ENCODE data around the gene SEM1.
A peak's percentile ranks its signal among the peaks of the same experiment; 100 is the strongest.
"Not testable (repeated sequence)": the region's sequence is repeated elsewhere in the genome, so short reads cannot be mapped to it uniquely, and the experiment has no call there.

SEM1 gene

GRCh38 chr7:96709381-96710228, at the start of gene SEM1:
Gene SEM1 (minus strand): TSS chr7:96709846. CDS start chr7:96709763, 83 bp downstream.
- peak; percentile 48 to 63 (median 53) for DNase-seq (ENCODE audit: low read depth in 3 of 3)

- DNase-seq (ENCODE audit: low read depth in 3 of 3), result not testable (repeated sequence)
Observed at GRCh38 chr7:96757880-96758279, 48.2 kb upstream of the SEM1 start.

- no peak for DNase-seq (ENCODE audit: low read depth in 3 of 3)
Observed at GRCh38 chr7:96747418-96747940, 37.8 kb upstream of the SEM1 start.

GRCh38 chr7:96740130-96740529, 30.5 kb upstream of the SEM1 start:
- no peak for DNase-seq (ENCODE audit: low read depth in 3 of 3)

- DNase-seq (ENCODE audit: low read depth in 3 of 3), result no peak
Observed at GRCh38 chr7:96739609-96740008, 30.0 kb upstream of the SEM1 start.

- DNase-seq (ENCODE audit: low read depth in 3 of 3), result no peak
Observed at GRCh38 chr7:96739167-96739566, 29.5 kb upstream of the SEM1 start.

- no peak for DNase-seq (ENCODE audit: low read depth in 3 of 3)
Observed at GRCh38 chr7:96738705-96739104, 29.1 kb upstream of the SEM1 start.

GRCh38 chr7:96737545-96738050, 28.0 kb upstream of the SEM1 start:
- no peak for DNase-seq (ENCODE audit: low read depth in 3 of 3)

GRCh38 chr7:96734343-96734742, 24.7 kb upstream of the SEM1 start:
- no peak for DNase-seq (ENCODE audit: low read depth in 3 of 3)

GRCh38 chr7:96729820-96730219, 20.2 kb upstream of the SEM1 start:
- no peak for DNase-seq (ENCODE audit: low read depth in 3 of 3)

GRCh38 chr7:96728139-96728538, 18.5 kb upstream of the SEM1 start:
- no peak for DNase-seq (ENCODE audit: low read depth in 3 of 3)

- no peak for DNase-seq (ENCODE audit: low read depth in 3 of 3)
Observed at GRCh38 chr7:96727534-96728088, 18.0 kb upstream of the SEM1 start.

GRCh38 chr7:96723622-96724021, 14.0 kb upstream of the SEM1 start:
- DNase-seq (ENCODE audit: low read depth in 3 of 3), result no peak

GRCh38 chr7:96722928-96723327, 13.3 kb upstream of the SEM1 start:
- DNase-seq (ENCODE audit: low read depth in 3 of 3), result not testable (repeated sequence)

GRCh38 chr7:96720843-96721242, 11.2 kb upstream of the SEM1 start:
- no peak for DNase-seq (ENCODE audit: low read depth in 3 of 3)

GRCh38 chr7:96719164-96719563, 9.5 kb upstream of the SEM1 start:
- DNase-seq (ENCODE audit: low read depth in 3 of 3), result no peak

GRCh38 chr7:96718107-96719003, 8.7 kb upstream of the SEM1 start:
- DNase-seq (ENCODE audit: low read depth in 3 of 3), result no peak

GRCh38 chr7:96713037-96713436, 3.4 kb upstream of the SEM1 start:
- DNase-seq (ENCODE audit: low read depth in 3 of 3), result no peak

- DNase-seq (ENCODE audit: low read depth in 3 of 3), result no peak
Observed at GRCh38 chr7:96710544-96710943, 898 bp upstream of the SEM1 start.

GRCh38 chr7:96708872-96709271, 774 bp downstream of the SEM1 start:
- DNase-seq (ENCODE audit: low read depth in 3 of 3), result no peak

- DNase-seq (ENCODE audit: low read depth in 3 of 3), result no peak
Observed at GRCh38 chr7:96707901-96708774, 1.5 kb downstream of the SEM1 start.
